ENCODE results near the gene SERINC1. TPM values are rescaled to one million over a fixed set of nuclear protein-coding genes. Genes with fewer than 3 reads are reported as not detected.

Gene SERINC1
- total RNA-seq, 1 donor from 2014 or later: 91.1 TPM

DNA sequence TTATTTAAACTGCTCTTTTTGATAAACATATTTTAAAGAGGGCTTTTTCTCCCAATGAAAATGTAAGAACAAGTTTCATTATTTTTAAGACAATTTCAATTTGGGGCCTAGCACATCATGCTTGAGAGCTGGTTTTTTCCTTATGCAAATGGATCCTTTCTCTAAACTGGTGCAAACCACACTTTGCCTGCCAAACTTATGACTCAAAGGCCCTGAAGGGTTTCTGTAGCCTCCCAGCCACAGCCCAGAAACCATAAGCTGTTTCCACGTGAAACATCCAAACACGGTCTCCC is 72.6 kb downstream of the SERINC1 start:
- TF ChIP-seq, protein P1, sequence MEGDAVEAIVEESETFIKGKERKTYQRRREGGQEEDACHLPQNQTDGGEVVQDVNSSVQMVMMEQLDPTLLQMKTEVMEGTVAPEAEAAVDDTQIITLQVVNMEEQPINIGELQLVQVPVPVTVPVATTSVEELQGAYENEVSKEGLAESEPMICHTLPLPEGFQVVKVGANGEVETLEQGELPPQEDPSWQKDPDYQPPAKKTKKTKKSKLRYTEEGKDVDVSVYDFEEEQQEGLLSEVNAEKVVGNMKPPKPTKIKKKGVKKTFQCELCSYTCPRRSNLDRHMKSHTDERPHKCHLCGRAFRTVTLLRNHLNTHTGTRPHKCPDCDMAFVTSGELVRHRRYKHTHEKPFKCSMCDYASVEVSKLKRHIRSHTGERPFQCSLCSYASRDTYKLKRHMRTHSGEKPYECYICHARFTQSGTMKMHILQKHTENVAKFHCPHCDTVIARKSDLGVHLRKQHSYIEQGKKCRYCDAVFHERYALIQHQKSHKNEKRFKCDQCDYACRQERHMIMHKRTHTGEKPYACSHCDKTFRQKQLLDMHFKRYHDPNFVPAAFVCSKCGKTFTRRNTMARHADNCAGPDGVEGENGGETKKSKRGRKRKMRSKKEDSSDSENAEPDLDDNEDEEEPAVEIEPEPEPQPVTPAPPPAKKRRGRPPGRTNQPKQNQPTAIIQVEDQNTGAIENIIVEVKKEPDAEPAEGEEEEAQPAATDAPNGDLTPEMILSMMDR (IDR thresholded peaks at IDR 0.05; ENCODE audit: unreplicated experiment): no peak
- Mint-ChIP-seq H3K4me1 (ENCODE audit: low read depth) (peaks cover 12% of the 10 kb centered on the region), H3K27me3 (peaks cover 8% of the 10 kb centered on the region), H3K27ac (peak overlapping the region; percentile 92), H3K4me3 (ENCODE audit: low read depth) (peak overlapping the region; percentile 97), H3K36me3 (ENCODE audit: insufficient read depth) (peaks cover 3% of the 10 kb centered on the region), H3K9me3 (ENCODE audit: low read depth) (no peaks in the 10 kb centered on the region)
- DNase-seq (ENCODE audit: low spot score, unreplicated experiment): no peak

DNA sequence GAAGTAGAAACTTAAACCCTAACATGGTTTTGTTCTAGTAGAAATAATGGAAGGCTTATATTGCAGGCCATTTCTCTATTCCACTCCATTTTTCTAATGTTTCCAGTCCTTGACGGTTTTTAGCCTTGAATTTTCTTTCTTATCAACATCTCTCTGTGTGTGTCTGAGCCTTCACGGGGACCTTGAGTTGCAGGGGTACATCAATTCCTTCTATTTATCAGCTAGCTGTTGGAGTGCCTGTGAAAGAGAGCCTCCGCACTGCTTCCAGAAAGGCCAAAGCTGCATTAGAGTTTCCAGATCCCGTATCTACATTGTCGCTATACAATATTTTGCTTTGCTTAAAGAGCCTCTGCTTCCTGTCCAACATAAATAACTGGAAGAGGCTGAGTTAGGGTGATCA is 77.6 kb downstream of the SERINC1 start:
- no peaks in the 10 kb centered on the region for H3K36me3 Mint-ChIP-seq (ENCODE audit: insufficient read depth)
- no peak overlapping the region for H3K4me3 Mint-ChIP-seq (ENCODE audit: low read depth)
- peaks cover 21% of the 10 kb centered on the region for H3K27me3 Mint-ChIP-seq
- TF ChIP-seq, protein P1 (IDR thresholded peaks at IDR 0.05; ENCODE audit: unreplicated experiment): no peak
- H3K9me3 Mint-ChIP-seq (ENCODE audit: low read depth): no peaks in the 10 kb centered on the region
- peaks cover 1% of the 10 kb centered on the region for H3K4me1 Mint-ChIP-seq (ENCODE audit: low read depth)
- DNase-seq (ENCODE audit: low spot score, unreplicated experiment): no peak
- no peak overlapping the region for H3K27ac Mint-ChIP-seq

DNA sequence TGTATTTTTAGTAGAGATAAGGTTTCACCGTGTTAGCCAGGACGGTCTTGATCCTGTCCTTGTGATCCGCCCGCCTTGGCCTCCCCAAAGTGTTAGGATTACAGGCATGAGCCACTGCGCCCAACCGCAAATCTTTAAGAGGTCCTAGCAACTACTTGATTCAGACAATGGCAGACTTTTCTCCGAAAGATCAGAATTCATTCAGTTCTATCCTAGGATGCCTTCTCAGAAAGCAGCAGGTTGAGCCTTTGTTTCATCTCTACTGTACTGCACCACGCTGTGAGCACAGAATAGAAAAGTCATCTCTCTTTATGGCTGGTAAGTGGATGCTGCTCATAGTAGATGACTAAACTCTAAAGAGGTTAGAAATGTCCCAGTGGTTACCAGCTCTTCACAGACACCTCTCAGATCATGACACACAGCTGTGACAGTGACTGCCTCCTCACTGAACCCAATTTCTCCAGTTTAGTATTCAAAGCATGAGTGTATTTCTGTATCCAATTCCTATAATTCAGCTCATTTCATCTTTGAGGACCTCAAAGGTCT is 78.2 kb downstream of the SERINC1 start:
- H3K4me3 Mint-ChIP-seq (ENCODE audit: low read depth): no peak overlapping the region
- no peaks in the 10 kb centered on the region for H3K36me3 Mint-ChIP-seq (ENCODE audit: insufficient read depth)
- peaks cover 21% of the 10 kb centered on the region for H3K27me3 Mint-ChIP-seq
- H3K27ac Mint-ChIP-seq: no peak overlapping the region
- peaks cover 1% of the 10 kb centered on the region for H3K4me1 Mint-ChIP-seq (ENCODE audit: low read depth)
- no peak for DNase-seq (ENCODE audit: low spot score, unreplicated experiment)
- H3K9me3 Mint-ChIP-seq (ENCODE audit: low read depth): no peaks in the 10 kb centered on the region
- TF ChIP-seq, protein P1 (IDR thresholded peaks at IDR 0.05; ENCODE audit: unreplicated experiment): no peak

Other genes starting within 250 kb of the SERINC1 start
- gene HSF2, start 72.2 kb downstream of the SERINC1 start, total RNA-seq: 23.6 and 25.6 TPM in 2 replicates
- 44.8 and 56.9 TPM in 2 replicates for gene PKIB, start 138.6 kb upstream of the SERINC1 start, total RNA-seq

Measured in progenitor cell of endocrine pancreas (in vitro differentiated cells).